GM18502 (cell line): ENCODE data around the gene NPDC1.

Source experiments
- ATAC-seq: cut with Tn5 transposase; IDR thresholded peaks from one replicate; pipeline ENCODE4 v1.9.1; 2021; ENCODE audit warnings: mild to moderate bottlenecking; ENCODE audit not compliant: unreplicated experiment, poor library complexity

Gene NPDC1

GRCh38 chr9:137057545-137057944 is 11.6 kb upstream of the NPDC1 start:
- ATAC-seq, result no peak

- ATAC-seq, result no peak
These were observed 10.9 kb upstream of the NPDC1 start for GRCh38 chr9:137056739-137057415.

- ATAC-seq, result no peak
These were observed 9.7 kb upstream of the NPDC1 start for GRCh38 chr9:137055385-137056364.

GRCh38 chr9:137054932-137055384 is 9.0 kb upstream of the NPDC1 start:
- ATAC-seq, result no peak

GRCh38 chr9:137053944-137054931 is 8.3 kb upstream of the NPDC1 start, which contains the start of gene ENTPD2:
Gene ENTPD2, minus strand, starts transcription at chr9:137054061. Its CDS starts 64 bp downstream, at chr9:137053997.
- ATAC-seq, result no peak

GRCh38 chr9:137052998-137053943 is 7.3 kb upstream of the NPDC1 start:
- no peak for ATAC-seq

- ATAC-seq, result no peak
These were observed 6.3 kb upstream of the NPDC1 start for GRCh38 chr9:137052293-137052692.

- ATAC-seq, result no peak
These were observed 5.3 kb upstream of the NPDC1 start for GRCh38 chr9:137051145-137051724.

- ATAC-seq, result no peak
These were observed 4.6 kb upstream of the NPDC1 start for GRCh38 chr9:137050570-137050969.

- ATAC-seq, result no peak
These were observed 3.8 kb upstream of the NPDC1 start for GRCh38 chr9:137049544-137050449.

- no peak for ATAC-seq
These were observed 2.9 kb upstream of the NPDC1 start for GRCh38 chr9:137048655-137049543.

- ATAC-seq, result no peak
These were observed 486 bp downstream of the NPDC1 start for GRCh38 chr9:137045294-137046087.

- ATAC-seq, result no peak
These were observed 1.3 kb downstream of the NPDC1 start for GRCh38 chr9:137044502-137045177.

GRCh38 chr9:137044037-137044436 is 1.9 kb downstream of the NPDC1 start:
- no peak for ATAC-seq
